Testis (tissue), 2 donors: ENCODE measurements around the gene CFAP65.

Source experiments
- POLR2A ChIP-seq: fragments of 450-650 bp; IDR thresholded peaks from one replicate; pipeline ENCODE4 v1.6.1; 2017; ENCODE audit warnings: antibody characterized with exemption, mild to moderate bottlenecking, moderate library complexity
- TF ChIP-seq, protein P1 (sequence below), 3 experiments: fragments of 450-650 bp in 2 of 3; fragments of 200-600 bp in 1 of 3; sonication (generic) in 1 of 3; IDR thresholded peaks; one replicate each; pipeline ENCODE4 v1.5.1; 2016 to 2019; ENCODE audit warnings: antibody characterized with exemption in 3 of 3, mild to moderate bottlenecking in 2 of 3, moderate library complexity in 1 of 3

DNA sequence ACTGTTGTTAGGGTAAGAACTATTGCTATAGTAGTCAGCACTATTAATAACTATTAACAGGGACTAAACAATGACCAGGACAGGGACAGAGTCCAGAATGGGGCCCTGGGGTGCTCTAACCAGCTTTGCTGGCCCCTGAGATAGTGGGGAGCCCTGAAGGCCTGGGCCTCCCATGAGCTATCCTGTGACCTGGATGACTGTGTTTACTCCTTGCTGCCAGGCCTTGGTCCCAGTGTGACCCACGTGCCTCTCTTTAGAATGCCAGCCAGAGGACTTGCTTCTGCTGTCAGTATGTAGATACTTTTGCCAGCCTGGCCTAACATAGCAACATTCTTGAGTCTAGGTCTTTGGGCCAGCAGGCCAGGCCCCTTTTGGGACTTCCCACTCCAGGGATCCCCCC is 70.4 kb downstream of the CFAP65 start:
- TF ChIP-seq, protein P1, sequence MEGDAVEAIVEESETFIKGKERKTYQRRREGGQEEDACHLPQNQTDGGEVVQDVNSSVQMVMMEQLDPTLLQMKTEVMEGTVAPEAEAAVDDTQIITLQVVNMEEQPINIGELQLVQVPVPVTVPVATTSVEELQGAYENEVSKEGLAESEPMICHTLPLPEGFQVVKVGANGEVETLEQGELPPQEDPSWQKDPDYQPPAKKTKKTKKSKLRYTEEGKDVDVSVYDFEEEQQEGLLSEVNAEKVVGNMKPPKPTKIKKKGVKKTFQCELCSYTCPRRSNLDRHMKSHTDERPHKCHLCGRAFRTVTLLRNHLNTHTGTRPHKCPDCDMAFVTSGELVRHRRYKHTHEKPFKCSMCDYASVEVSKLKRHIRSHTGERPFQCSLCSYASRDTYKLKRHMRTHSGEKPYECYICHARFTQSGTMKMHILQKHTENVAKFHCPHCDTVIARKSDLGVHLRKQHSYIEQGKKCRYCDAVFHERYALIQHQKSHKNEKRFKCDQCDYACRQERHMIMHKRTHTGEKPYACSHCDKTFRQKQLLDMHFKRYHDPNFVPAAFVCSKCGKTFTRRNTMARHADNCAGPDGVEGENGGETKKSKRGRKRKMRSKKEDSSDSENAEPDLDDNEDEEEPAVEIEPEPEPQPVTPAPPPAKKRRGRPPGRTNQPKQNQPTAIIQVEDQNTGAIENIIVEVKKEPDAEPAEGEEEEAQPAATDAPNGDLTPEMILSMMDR (IDR thresholded peaks at IDR 0.05) = no peak
- TF ChIP-seq POLR2A = no peak
